ACHN (cell line): ENCODE data around the gene CST7.

Experiments
- DNase-seq: peaks from one replicate; pipeline ENCODE4 v3.0.0-alpha.2; 2015
- in situ Hi-C: cut with HindIII; loops from 2 replicates; pipeline ENCODE4 v1.10.0; 2017; ENCODE audit warnings: low sequenced_read_pairs, low pct_ligation_motif_present, low pct_unique_long_range_greater_than_20kb

The CST7 gene, protein sequence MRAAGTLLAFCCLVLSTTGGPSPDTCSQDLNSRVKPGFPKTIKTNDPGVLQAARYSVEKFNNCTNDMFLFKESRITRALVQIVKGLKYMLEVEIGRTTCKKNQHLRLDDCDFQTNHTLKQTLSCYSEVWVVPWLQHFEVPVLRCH

DNA sequence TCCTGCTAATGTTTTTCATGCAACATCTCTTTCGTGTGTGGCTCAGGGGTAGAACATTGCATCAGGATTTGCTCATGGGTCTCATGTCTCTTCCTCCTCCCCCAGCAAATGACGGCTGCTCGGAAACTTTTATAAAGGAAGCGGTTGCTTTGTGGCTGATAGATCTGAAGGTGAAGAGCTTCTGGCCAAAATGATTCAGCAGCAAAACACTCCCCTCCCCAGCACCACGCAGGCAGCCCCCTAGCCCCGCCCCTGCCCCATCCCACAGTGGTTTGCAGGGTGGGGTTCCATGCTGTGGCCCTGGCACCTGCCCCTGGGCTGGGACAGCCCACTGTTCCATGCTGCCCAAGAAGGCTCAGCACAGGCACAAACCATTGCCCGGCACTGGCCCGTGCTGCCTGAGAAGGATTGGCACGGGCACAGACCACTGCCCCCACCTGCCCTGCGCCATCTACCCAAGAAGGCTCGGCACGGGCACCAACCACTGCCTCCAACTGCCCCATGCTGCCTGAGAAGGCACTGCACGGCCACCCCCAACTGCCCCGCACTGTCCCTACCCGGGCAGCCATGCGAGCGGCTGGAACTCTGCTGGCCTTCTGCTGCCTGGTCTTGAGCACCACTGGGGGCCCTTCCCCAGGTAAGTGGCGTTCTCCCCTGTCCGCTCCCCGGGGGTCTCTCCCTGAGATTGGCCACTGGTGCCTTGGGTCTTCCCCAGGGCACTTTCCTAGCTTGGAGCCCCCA, at the start of gene CST7:
Gene CST7, plus strand, starts transcription at position 331 of the 741 bp plus-strand sequence. Its CDS starts 237 bp downstream, at position 568.
- DNase-seq, result no peak
- in situ Hi-C loops, result no loop called here

GRCh38 chr20:24906806-24907205, 42.3 kb upstream of the CST7 start:
- no peak for DNase-seq
- in situ Hi-C loops, result no loop called here

DNA sequence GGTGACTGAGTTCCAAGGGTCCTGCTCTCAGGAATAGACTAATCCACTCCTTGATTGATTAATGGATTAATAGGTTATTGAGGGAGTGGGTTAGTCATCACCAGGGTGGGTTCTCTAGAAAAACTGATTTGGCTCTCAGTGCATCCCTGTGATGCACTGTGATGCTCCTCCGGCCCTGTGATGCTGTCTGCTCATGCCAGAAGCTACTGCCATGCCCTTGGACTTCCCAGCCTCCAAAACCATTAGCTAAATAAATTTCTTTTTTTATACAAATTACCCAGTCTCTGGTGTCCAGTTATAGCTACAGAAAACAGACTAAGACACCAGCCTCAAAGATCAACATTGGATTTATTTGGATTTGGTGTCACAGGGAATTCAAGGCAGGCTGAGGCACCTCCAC, 40.4 kb upstream of the CST7 start:
- in situ Hi-C loops, result no loop called here
- no peak for DNase-seq

- in situ Hi-C loops, result no loop called here
Observed at GRCh38 chr20:24909086-24909780, 39.8 kb upstream of the CST7 start.

DNA sequence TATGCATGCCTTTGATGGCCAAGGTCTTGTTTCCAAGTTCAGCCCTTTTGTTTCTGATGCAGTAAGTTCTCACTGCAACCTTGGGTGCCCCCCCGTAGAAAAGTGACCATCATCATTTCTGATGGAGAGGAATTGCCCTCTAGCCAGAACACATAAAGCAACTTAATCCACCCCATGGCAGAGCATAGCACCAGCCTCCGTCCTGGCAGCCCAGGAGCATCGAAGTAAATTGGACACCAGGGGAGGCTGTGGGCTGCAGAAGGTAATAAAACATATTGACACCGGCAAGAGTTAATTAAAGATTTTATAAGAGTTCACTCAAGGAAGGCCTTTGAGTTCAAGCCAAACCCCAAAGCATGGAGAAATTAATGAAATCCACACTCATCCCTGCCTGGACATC, 39.2 kb upstream of the CST7 start:
- in situ Hi-C loops, result no loop called here
- no peak for DNase-seq

More at GRCh38 chr20:24909086-24909780, 39.8 kb upstream of the CST7 start:
- DNase-seq, result no peak

GRCh38 chr20:24910461-24910860, 38.6 kb upstream of the CST7 start:
- no peak for DNase-seq
- in situ Hi-C loops, result no loop called here

DNA sequence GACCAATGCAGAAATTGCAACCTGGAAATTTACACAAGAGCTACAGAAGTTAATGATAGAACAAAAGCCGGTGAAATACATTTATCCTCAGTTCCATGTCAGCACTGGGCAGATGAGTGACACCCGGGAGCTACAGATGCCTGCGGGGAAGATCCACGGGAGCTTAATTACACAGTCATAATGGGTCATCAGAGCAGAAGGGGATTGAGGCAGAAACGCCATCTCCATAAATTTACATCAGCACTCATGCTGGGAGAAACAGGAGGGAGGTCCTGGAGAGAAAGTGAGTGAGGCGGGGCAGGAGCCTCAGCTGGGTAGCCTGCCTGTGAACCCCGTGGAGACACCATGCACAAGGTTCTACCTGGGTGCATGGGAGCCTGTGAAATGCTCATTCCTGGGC, 37.6 kb upstream of the CST7 start:
- DNase-seq, result no peak
- in situ Hi-C loops, result no loop called here

GRCh38 chr20:24912397-24913075, 36.5 kb upstream of the CST7 start:
- DNase-seq, result no peak
- in situ Hi-C loops, result no loop called here

- no peak for DNase-seq
- in situ Hi-C loops, result no loop called here
Observed at GRCh38 chr20:24913076-24913628, 35.9 kb upstream of the CST7 start.

GRCh38 chr20:24914388-24915241, 34.5 kb upstream of the CST7 start:
- in situ Hi-C loops, result no loop called here

DNA sequence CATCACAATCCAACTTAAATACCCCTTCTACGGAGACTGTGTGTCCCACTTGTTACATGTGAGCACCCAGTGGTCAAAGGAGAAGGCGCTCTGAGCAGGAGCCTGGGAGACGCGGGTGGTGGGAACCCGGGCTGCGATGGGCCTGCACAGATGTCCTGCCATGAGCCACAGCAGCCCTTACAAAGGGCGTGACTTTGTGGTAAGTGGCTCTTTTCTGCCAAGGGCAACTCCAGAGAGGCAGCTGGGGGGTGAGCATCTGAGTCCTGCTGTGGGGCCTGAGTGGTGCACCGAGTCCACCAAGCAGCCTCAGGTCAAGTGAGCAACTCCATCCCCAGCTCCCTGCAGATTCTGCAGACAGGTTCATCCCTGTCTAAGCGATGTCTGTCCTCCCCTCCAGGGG, 33.6 kb upstream of the CST7 start:
- in situ Hi-C loops, result no loop called here
- no peak for DNase-seq

More at GRCh38 chr20:24914388-24915241, 34.5 kb upstream of the CST7 start:
- no peak for DNase-seq

DNA sequence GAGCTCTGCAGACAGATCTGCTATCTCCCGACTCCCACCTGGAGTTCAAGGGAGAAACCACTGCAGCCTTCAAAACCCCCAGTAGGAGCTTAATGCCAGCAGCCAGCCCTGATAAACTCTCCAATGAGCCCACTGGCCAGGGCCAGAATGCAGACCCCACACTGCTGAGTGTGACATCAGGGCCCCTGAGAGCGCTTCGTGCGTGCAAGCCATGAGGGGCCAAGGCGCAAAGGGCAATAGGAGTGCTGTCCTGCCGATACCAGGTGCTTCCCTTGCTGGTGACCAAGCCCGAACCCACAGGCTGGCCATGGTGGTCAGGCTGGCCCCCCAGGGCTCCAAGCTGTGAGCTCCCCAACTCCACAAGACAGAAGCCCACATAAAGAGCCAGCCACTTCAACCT, 33.2 kb upstream of the CST7 start:
- in situ Hi-C loops, result no loop called here
- no peak for DNase-seq

DNA sequence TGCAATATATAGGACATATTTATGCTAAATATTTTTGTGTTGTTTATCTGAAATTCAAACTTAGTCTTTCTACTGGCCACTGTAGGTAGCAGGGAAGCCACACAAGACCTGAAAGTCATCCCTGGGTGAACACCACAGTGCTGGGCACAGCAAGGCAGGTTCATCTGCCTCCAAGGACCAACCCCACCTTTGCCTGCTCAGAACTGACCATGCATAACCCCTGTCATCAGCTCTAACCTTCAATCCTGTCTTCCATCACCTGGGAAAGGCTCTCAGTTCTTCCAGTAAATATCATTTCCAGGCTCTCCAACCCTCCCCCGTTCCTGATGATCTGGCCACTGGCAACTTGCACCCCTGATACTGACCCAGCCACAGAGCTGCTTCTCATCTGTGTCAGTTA, 32.7 kb upstream of the CST7 start:
- in situ Hi-C loops, result no loop called here
- no peak for DNase-seq

- in situ Hi-C loops, result no loop called here
- DNase-seq, result no peak
Observed at GRCh38 chr20:24917056-24917455, 32.0 kb upstream of the CST7 start.

- peak; percentile 45 for DNase-seq
- in situ Hi-C loops, result no loop called here
Observed at GRCh38 chr20:24917797-24918578, 31.1 kb upstream of the CST7 start.

DNA sequence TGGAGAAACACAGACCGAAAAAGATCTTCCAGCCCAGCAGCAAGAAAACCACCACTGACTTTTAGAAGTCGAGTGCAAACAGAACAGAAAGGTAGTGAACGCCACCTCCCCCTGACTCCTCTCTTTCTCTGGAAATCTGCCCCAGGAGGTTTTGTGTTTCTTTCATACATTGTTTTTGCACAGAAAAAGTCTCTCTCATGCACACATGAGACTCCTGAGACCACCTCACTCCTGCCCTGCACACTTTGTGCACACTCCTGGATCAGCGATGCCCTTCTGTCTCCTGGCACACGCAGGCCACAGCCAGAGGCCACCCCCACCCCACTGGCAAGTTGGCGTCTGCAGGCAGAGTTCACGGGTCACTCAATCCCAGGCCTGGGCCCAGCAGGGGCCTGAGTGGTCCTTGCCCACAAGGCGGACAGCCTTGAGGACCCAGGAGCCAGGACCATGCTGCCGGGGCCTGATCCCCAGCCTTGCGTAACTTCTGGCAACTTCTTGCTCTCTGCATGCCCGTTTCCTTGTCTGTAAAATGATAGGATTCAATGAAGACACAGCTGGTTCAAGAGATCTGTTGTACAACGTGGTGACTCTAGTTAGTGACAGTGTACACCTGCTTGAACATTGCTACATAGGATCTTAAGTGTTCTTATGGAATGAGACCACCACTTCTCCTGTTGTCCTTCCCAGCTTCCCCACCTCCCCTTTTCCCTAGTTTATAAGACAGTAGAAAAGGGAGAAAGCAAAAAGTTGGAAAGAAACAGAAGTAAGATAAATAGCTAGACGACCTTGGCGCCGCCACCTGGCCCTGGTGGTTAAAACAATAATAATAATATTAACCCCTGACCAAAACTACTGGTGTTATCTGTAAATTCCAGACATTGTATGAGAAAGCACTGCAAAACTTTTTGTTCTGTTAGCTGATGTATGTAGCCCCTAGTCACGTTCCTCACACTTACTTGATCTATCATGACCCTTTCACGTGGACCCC, 30.2 kb upstream of the CST7 start:
- DNase-seq, result no peak
- in situ Hi-C loops, result no loop called here
